Measurements from ENCODE around the gene ACOT12. TPM values are rescaled to one million over a fixed set of nuclear protein-coding genes. Genes with fewer than 3 reads are reported as not detected.
A peak's percentile ranks its signal among the peaks of the same experiment; 100 is the strongest.

ACOT12 gene
- total and polyA plus RNA-seq, 2 of the 13 experiments (the other 11 are each of a cell fraction or from before 2014, with no cell fraction given) = not detected

DNA sequence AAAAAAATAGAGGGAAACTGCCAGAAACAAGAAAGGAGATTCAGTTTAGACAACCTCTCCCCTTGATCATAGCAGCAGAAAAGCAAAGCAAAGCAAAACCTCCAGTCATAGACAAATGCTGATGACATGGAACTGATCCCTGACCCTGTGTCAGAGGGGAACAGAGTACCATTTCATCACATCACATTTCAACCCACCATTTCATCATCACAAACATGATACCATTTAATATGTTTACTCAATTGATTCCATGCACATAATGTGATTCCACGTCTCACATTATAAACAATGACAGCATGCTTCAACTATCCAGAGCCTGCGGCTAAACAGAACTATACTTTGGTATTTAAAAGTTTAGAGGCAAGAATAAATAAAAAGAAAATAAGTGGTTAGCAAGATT, 28.7 kb upstream of the ACOT12 start (continued):
- TF ChIP-seq DR1 (CRISPR knock-in tag; IDR thresholded peaks at IDR 0.05) (no peak), ZNF75D (CRISPR knock-in tag; IDR thresholded peaks at IDR 0.05; ENCODE audit: borderline replicate concordance) (no peak), NFKB2 (CRISPR knock-in tag; IDR thresholded peaks at IDR 0.05; ENCODE audit: borderline replicate concordance) (no peak), ZNF773 (CRISPR knock-in tag; IDR thresholded peaks at IDR 0.05; ENCODE audit: borderline replicate concordance) (no peak), SRSF1 (optimal IDR thresholded peaks at IDR 0.05; ENCODE audit: low read depth, low read length) (no peak), ATF7 (IDR thresholded peaks at IDR 0.05) (peak; percentile 73), ATF7 (CRISPR knock-in tag; IDR thresholded peaks at IDR 0.05) (no peak; the same call in 1 of the 2 replicates), ZNF451 (CRISPR knock-in tag; IDR thresholded peaks at IDR 0.05) (no peak), REXO4 (CRISPR knock-in tag; IDR thresholded peaks at IDR 0.05; ENCODE audit: borderline replicate concordance) (no peak), TP53 (CRISPR knock-in tag; conservative IDR thresholded peaks at IDR 0.05) (no peak), THAP11 (CRISPR knock-in tag; IDR thresholded peaks at IDR 0.05) (peak; percentile 50; the same call in 1 of the 2 replicates), SIX1 (CRISPR knock-in tag; IDR thresholded peaks at IDR 0.05; ENCODE audit: borderline replicate concordance) (peak; percentile 88; the same call in 1 of the 2 replicates), AHR (CRISPR knock-in tag; IDR thresholded peaks at IDR 0.05) (no peak), ZNF709 (CRISPR knock-in tag; IDR thresholded peaks at IDR 0.05) (no peak), ZZZ3 (CRISPR knock-in tag; IDR thresholded peaks at IDR 0.05; ENCODE audit: borderline replicate concordance) (no peak), TBP (CRISPR knock-in tag; IDR thresholded peaks at IDR 0.05) (no peak), CHD2 (IDR thresholded peaks at IDR 0.05; ENCODE audit: low read depth, low read length) (no peak), ZNF510 (CRISPR knock-in tag; IDR thresholded peaks at IDR 0.05; ENCODE audit: low read depth) (no peak), ZNF687 (CRISPR knock-in tag; IDR thresholded peaks at IDR 0.05) (no peak), REPIN1 (CRISPR knock-in tag; IDR thresholded peaks at IDR 0.05; ENCODE audit: borderline replicate concordance, low read depth) (no peak), MIER2 (CRISPR knock-in tag; IDR thresholded peaks at IDR 0.05) (no peak), SSRP1 (CRISPR knock-in tag; IDR thresholded peaks at IDR 0.05) (no peak), ZNF549 (CRISPR knock-in tag; IDR thresholded peaks at IDR 0.05) (no peak)
- TF ChIP-seq, protein P1, sequence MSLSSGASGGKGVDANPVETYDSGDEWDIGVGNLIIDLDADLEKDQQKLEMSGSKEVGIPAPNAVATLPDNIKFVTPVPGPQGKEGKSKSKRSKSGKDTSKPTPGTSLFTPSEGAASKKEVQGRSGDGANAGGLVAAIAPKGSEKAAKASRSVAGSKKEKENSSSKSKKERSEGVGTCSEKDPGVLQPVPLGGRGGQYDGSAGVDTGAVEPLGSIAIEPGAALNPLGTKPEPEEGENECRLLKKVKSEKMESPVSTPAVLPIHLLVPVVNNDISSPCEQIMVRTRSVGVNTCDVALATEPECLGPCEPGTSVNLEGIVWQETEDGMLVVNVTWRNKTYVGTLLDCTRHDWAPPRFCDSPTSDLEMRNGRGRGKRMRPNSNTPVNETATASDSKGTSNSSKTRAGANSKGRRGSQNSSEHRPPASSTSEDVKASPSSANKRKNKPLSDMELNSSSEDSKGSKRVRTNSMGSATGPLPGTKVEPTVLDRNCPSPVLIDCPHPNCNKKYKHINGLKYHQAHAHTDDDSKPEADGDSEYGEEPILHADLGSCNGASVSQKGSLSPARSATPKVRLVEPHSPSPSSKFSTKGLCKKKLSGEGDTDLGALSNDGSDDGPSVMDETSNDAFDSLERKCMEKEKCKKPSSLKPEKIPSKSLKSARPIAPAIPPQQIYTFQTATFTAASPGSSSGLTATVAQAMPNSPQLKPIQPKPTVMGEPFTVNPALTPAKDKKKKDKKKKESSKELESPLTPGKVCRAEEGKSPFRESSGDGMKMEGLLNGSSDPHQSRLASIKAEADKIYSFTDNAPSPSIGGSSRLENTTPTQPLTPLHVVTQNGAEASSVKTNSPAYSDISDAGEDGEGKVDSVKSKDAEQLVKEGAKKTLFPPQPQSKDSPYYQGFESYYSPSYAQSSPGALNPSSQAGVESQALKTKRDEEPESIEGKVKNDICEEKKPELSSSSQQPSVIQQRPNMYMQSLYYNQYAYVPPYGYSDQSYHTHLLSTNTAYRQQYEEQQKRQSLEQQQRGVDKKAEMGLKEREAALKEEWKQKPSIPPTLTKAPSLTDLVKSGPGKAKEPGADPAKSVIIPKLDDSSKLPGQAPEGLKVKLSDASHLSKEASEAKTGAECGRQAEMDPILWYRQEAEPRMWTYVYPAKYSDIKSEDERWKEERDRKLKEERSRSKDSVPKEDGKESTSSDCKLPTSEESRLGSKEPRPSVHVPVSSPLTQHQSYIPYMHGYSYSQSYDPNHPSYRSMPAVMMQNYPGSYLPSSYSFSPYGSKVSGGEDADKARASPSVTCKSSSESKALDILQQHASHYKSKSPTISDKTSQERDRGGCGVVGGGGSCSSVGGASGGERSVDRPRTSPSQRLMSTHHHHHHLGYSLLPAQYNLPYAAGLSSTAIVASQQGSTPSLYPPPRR (CRISPR knock-in tag; IDR thresholded peaks at IDR 0.05; ENCODE audit: borderline replicate concordance) = peak; percentile 46; the same call in 1 of the 2 replicates
